Calu3 (cell line): ENCODE data around the gene ARHGEF16. TPM values are rescaled to one million over a fixed set of nuclear protein-coding genes. Genes with fewer than 3 reads are reported as not detected.

ENCODE experiments used
- BruUV-seq: library from RNA; stranded (reverse); fragments of 400-500 nt; replicated peaks from 2 replicates; lab custom pipeline; 2021; lab: Mats Ljungman, UMichigan
- CTCF ChIA-PET: fragments of 300-600 bp; sonication (Branson Sonifier 250); formaldehyde crosslinking; loops from one replicate; lab custom pipeline; 2022; ENCODE audit warnings: antibody characterized with exemption; lab: Charles Lee
- DNase-seq: peaks from one replicate; pipeline ENCODE4 v3.0.0; 2022
- H3K27ac Mint-ChIP-seq: one replicate; pipeline ENCODE4 v1.8.0; 2022; ENCODE audit warnings: mixed read lengths; ENCODE audit not compliant: unreplicated experiment
- H3K27me3 Mint-ChIP-seq: one replicate; pipeline ENCODE4 v1.8.0; 2022; ENCODE audit warnings: mixed read lengths; ENCODE audit not compliant: unreplicated experiment
- H3K36me3 Mint-ChIP-seq: one replicate; pipeline ENCODE4 v1.8.0; 2022; ENCODE audit warnings: mild to moderate bottlenecking, moderate library complexity, mixed read lengths; ENCODE audit not compliant: insufficient read depth, unreplicated experiment
- H3K4me1 Mint-ChIP-seq: one replicate; pipeline ENCODE4 v1.8.0; 2022; ENCODE audit warnings: mild to moderate bottlenecking, low read depth, mixed read lengths; ENCODE audit not compliant: unreplicated experiment
- H3K4me3 Mint-ChIP-seq: one replicate; pipeline ENCODE4 v1.8.0; 2022; ENCODE audit warnings: mild to moderate bottlenecking, low read depth, moderate library complexity, mixed read lengths; ENCODE audit not compliant: unreplicated experiment
- H3K9me3 Mint-ChIP-seq: one replicate; pipeline ENCODE4 v1.8.0; 2022; ENCODE audit warnings: low read depth, mixed read lengths; ENCODE audit not compliant: unreplicated experiment
- intact Hi-C: fragments of 100-400 bp; cut with micrococcal nuclease; formaldehyde crosslinking; loops from one replicate; pipeline ENCODE4 v1.10.0; 2022; ENCODE audit not compliant: unreplicated experiment
- total RNA-seq: library from RNA; stranded (reverse); gene quantifications from 2 replicates; pipeline ENCODE4 v1.2.3, GENCODE V29; 2022
- TF ChIP-seq, protein P1 (sequence below): fragments of 200-600 bp; IDR thresholded peaks from one replicate; pipeline ENCODE4 v1.8.0; 2022; ENCODE audit warnings: antibody characterized with exemption; ENCODE audit not compliant: unreplicated experiment

Gene ARHGEF16
- total RNA-seq, 1 experiment from 2014 or later: 24.2 TPM

DNA sequence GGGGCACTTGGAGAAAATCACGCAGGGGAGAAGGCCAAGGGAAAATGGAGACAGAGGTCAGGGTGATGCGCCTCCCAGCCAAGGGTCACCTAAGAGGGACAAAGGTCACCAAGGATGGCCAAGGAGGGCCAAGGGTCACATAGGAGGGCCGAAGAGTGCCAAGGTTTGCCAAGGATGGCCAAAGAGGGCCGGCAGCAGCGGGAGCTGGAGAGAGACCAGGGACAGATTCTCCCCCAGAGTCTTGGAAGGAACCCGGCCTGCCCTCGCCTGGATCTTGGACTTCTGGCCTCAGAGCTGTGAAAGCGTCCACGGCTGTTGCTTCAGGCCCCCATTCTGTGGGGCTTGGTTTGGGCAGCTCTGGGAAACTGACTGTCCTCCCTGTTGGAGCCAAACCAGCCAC, 25.6 kb upstream of the ARHGEF16 start:
- intact Hi-C loops: no loop called here
- CTCF ChIA-PET: no interaction called here
- Mint-ChIP-seq H3K4me3 (no peak overlapping the region), H3K27ac (no peak overlapping the region), H3K9me3 (no peaks in the 10 kb centered on the region), H3K27me3 (peaks cover 62% of the 10 kb centered on the region), H3K4me1 (no peaks in the 10 kb centered on the region), H3K36me3 (peaks cover 4% of the 10 kb centered on the region)
- DNase-seq: no peak
- TF ChIP-seq, protein P1, sequence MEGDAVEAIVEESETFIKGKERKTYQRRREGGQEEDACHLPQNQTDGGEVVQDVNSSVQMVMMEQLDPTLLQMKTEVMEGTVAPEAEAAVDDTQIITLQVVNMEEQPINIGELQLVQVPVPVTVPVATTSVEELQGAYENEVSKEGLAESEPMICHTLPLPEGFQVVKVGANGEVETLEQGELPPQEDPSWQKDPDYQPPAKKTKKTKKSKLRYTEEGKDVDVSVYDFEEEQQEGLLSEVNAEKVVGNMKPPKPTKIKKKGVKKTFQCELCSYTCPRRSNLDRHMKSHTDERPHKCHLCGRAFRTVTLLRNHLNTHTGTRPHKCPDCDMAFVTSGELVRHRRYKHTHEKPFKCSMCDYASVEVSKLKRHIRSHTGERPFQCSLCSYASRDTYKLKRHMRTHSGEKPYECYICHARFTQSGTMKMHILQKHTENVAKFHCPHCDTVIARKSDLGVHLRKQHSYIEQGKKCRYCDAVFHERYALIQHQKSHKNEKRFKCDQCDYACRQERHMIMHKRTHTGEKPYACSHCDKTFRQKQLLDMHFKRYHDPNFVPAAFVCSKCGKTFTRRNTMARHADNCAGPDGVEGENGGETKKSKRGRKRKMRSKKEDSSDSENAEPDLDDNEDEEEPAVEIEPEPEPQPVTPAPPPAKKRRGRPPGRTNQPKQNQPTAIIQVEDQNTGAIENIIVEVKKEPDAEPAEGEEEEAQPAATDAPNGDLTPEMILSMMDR: no peak
- BruUV-seq: no TSS peak

DNA sequence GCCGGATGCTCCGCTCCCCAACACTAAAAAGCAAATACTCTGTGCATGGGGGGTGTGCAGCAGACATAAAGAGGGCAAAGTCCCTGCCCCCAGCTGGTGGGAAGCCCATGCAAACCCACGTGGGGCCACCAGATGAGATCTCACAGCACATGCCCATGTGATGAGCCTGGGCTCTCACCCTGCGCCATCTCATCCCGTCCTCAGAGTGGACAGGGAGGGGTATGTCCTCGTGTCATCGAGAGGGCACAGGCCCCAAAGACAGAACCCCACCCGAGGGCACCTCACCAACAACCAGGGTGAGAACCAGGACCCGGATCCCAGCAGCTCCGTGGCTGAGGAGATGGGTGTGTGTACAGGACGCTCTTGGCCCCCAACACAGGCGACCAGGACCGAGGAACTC, 25.1 kb upstream of the ARHGEF16 start:
- CTCF ChIA-PET: no interaction called here
- Mint-ChIP-seq H3K4me3 (no peak overlapping the region), H3K4me1 (no peaks in the 10 kb centered on the region), H3K9me3 (no peaks in the 10 kb centered on the region), H3K27ac (no peak overlapping the region), H3K36me3 (peaks cover 6% of the 10 kb centered on the region), H3K27me3 (peaks cover 62% of the 10 kb centered on the region)
- BruUV-seq: no TSS peak
- TF ChIP-seq, protein P1: no peak
- intact Hi-C loops: no loop called here
- DNase-seq: no peak

DNA sequence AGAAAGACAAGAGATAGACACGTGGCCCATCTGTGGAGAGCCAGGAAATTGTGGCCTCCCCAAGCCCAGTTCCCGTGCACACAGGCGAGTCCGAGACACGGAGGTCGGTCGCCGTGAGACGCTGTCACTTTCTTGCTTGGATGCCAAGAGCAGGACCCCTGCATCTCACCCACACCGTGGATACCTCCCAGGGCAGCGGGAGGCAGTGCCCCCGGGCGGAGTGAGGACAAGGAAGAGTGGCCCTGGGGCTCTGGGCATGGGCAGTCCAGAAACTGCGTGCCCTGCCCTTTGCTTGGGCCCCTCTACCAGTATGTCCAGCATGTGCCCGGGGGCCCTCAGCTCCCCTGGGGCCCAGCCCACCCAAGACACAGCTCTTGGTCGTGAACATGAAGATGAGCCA, 24.7 kb upstream of the ARHGEF16 start:
- no peaks in the 10 kb centered on the region for H3K4me1 Mint-ChIP-seq
- TF ChIP-seq, protein P1: no peak
- CTCF ChIA-PET: no interaction called here
- no peak for DNase-seq
- intact Hi-C loops: no loop called here
- peaks cover 6% of the 10 kb centered on the region for H3K36me3 Mint-ChIP-seq
- BruUV-seq: no TSS peak
- no peak overlapping the region for H3K27ac Mint-ChIP-seq
- H3K4me3 Mint-ChIP-seq: no peak overlapping the region
- H3K27me3 Mint-ChIP-seq: peaks cover 58% of the 10 kb centered on the region
- H3K9me3 Mint-ChIP-seq: no peaks in the 10 kb centered on the region

DNA sequence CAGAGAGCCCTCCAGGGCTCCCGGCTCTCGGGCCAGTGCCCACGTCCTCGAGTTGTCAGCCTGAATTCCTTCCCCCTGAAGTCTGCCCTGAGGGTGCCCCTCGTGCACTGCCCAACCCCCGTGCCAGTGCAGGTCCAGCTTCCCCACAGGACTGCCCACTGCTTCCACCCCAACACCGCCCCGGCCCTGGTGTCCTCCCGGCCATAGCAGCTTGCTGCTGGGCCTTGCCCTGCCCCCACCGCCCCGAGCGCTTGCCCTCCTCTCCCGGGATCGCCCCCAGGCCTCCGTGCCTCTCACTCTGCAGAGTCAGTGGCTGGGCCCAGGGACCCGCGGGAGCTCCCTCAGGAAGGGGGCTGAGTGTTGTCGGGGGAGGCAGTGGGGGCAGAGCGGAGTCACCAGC, 24.1 kb upstream of the ARHGEF16 start:
- DNase-seq: no peak
- H3K36me3 Mint-ChIP-seq: peaks cover 6% of the 10 kb centered on the region
- H3K4me1 Mint-ChIP-seq: no peaks in the 10 kb centered on the region
- TF ChIP-seq, protein P1: no peak
- H3K27ac Mint-ChIP-seq: no peak overlapping the region
- intact Hi-C loops: no loop called here
- H3K27me3 Mint-ChIP-seq: peaks cover 65% of the 10 kb centered on the region
- no peak overlapping the region for H3K4me3 Mint-ChIP-seq
- CTCF ChIA-PET: no interaction called here
- BruUV-seq: no TSS peak
- no peaks in the 10 kb centered on the region for H3K9me3 Mint-ChIP-seq
